Esophagus muscularis mucosa (tissue), 3 donors: ENCODE data around the gene CCNYL1.
"Not testable (repeated sequence)": the region's sequence is repeated elsewhere in the genome, so short reads cannot be mapped to it uniquely, and the experiment has no call there.

Experiments
- POLR2AphosphoS5 ChIP-seq, 2 donors: sonication (generic); formaldehyde crosslinking; IDR thresholded peaks; one replicate each; pipeline ENCODE4 v1.6.1; 2017; ENCODE audit warnings: antibody characterized with exemption in 2 of 2
- TF ChIP-seq, protein P1 (sequence below), 3 experiments: fragments of 200-600 bp in 2 of 3; fragments of 450-650 bp in 1 of 3; sonication (generic) in 2 of 3; IDR thresholded peaks; one replicate each; pipeline ENCODE4 v1.5.1; 2017 to 2019; ENCODE audit warnings: antibody characterized with exemption in 3 of 3, mild to moderate bottlenecking in 2 of 3, moderate library complexity in 1 of 3

DNA sequence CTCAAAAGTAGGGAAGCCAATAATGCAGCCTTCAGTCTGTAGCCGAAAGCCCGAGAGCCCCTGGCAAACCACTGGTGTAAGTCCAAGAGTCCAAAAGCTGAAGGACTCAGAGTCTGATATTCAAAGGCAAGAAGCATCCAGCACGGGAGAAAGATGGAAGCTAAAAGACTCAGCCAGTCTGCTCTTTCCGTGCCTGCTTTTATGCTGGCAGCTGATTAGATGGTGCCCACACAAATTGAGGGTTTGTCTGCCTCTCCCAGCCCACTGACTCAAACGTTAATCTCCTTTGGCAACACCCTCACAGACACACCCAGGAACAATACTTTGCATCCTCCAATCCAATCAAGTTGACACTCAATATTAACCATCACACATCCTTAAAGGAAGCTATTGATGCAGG is 14.5 kb upstream of the CCNYL1 start:
- TF ChIP-seq, protein P1, sequence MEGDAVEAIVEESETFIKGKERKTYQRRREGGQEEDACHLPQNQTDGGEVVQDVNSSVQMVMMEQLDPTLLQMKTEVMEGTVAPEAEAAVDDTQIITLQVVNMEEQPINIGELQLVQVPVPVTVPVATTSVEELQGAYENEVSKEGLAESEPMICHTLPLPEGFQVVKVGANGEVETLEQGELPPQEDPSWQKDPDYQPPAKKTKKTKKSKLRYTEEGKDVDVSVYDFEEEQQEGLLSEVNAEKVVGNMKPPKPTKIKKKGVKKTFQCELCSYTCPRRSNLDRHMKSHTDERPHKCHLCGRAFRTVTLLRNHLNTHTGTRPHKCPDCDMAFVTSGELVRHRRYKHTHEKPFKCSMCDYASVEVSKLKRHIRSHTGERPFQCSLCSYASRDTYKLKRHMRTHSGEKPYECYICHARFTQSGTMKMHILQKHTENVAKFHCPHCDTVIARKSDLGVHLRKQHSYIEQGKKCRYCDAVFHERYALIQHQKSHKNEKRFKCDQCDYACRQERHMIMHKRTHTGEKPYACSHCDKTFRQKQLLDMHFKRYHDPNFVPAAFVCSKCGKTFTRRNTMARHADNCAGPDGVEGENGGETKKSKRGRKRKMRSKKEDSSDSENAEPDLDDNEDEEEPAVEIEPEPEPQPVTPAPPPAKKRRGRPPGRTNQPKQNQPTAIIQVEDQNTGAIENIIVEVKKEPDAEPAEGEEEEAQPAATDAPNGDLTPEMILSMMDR (IDR thresholded peaks at IDR 0.05) = not testable (repeated sequence)
- TF ChIP-seq POLR2AphosphoS5 (IDR thresholded peaks at IDR 0.05) = not testable (repeated sequence)
